Measurements from ENCODE around the gene CFAP45.

Gene CFAP45

GRCh38 chr1:159937054-159937750 lies 37.2 kb upstream of the CFAP45 start:
- no peak for DNase-seq

- peak in 30 of 58 donors; percentile 9 to 40 (median 21) for DNase-seq
Observed at GRCh38 chr1:159936273-159936904, 36.4 kb upstream of the CFAP45 start.

GRCh38 chr1:159935719-159936272 lies 35.8 kb upstream of the CFAP45 start:
- DNase-seq = no peak

- no peak for DNase-seq
Observed at GRCh38 chr1:159935305-159935704, 35.3 kb upstream of the CFAP45 start.

DNA sequence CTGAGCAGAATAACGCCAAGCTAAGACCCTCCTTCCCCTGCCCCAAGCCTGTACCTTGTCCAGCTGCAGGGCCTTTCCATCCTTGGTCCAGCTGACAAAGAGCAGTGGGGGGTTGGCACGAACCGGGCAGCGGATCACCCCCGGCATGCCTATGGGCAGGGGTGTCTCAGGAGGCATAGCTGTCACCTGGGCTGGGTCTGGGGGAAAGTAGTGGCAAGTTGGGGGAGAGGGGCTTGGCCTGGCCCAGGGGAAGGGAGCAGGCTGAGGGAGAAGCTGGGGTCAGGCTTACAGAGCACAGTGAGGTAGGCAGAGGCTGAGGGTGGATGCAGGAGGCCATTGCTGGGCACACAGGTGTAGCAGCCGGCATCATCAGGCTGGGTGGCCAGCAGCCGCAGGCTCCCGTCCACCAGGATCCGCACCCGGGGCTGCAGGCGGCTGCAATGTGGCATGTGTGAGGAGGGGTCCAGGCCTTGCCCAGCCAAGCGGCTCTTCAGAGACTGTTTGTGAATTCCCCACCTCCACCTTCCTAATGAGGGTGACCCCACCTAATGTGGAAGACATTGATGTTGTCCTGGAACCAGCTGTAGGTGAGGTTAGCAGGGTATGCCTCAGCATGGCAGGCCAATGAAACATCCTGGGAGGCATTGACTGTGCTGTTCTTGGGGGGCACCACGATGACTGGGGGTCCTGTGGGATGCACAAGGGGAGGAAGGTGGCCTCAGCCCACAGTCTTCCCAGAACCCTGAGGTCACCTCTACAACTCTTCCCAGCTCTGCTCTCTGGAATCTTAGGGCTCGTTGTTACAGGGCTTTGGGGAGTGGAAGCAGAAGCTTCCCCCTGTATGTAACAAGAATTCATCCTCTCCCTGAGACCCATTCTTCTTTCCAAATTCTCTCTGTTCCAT lies 34.4 kb upstream of the CFAP45 start:
- no peak for DNase-seq

DNA sequence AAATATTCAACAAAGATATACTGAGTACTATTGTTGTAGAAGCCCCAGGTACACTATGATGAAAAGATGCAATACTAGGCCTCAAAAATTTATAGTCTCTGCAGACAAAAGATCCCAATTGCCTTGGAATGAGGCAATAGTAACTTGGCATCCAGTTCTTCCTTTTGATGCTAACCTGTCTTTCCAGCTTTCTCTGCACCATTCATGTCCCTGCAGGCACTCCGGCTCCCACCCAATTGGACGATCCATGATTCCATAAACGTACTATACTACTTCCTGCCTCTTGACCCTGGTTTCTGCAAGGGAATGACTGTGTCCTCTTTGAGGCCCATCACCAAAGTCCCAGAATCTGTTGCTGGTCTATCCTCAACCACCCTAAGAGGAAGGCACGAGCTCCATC lies 33.4 kb upstream of the CFAP45 start:
- DNase-seq = no peak

- no peak for DNase-seq
Observed at GRCh38 chr1:159932296-159933285, 32.6 kb upstream of the CFAP45 start.

DNA sequence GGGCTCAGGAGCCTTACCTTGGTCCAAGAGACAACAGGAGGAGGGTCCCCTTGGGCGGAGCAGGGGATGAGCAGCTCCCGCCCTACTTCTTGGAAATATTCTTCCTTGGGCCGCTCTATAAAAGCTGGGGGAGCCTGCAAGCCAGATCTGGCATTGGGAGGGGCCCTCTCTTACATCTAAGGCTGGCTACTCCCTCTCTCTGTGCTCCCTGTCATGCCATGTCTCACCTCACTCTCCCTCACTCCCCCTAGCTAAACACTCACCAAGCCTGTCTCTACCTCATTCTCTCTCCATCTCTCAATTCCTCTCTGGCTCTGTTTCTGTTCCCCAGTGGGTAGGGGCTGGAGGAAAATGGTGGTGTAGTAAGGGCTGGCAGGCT lies 31.8 kb upstream of the CFAP45 start:
- no peak for DNase-seq

GRCh38 chr1:159931101-159931794 lies 31.3 kb upstream of the CFAP45 start:
- no peak for DNase-seq

GRCh38 chr1:159930634-159931033 lies 30.7 kb upstream of the CFAP45 start:
- no peak for DNase-seq

- no peak for DNase-seq
Observed at GRCh38 chr1:159930216-159930615, 30.3 kb upstream of the CFAP45 start.

DNA sequence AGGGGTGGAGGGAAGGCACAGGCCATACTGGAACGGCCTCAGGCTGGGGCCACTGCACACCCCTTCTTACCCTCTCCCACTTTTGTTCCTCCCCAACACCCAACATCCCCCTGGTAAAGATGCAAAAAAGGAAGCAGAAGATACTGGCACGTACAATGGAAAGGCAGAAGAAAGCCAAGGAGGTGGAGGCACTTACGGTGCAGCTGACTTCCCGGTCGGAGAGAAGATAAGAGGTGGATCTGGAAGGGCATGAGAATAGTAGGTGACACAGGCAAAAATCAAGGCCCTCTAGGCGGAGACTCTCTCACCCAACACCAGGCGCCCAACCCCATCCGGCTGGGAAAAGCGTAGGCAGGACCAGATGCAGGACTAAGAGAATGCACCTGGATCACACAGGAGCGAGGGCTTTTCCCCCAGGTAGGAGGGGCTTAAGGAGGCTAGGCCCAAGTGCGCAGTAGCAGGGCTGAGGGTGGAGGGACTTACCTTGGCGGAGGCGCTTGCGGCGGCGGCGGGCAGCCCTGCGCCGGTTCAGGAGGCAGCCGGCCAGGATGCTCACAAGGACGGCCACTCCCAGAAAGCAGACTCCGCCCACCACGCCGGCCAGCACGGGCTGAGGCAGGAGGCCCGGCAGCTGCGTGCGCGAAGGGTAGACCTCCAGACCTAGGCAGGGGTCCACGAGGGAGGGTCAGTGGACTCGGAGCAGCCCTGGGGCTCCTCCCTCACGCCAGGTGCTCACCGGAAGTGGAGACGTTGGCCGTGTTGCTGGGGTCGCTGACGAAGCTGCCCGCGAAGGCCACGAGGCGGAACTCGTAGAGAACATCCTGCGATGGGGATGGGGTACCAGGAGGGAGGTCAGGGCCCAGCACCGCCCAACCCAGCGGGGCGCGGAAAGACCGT lies 29.4 kb upstream of the CFAP45 start:
- no peak for DNase-seq

DNA sequence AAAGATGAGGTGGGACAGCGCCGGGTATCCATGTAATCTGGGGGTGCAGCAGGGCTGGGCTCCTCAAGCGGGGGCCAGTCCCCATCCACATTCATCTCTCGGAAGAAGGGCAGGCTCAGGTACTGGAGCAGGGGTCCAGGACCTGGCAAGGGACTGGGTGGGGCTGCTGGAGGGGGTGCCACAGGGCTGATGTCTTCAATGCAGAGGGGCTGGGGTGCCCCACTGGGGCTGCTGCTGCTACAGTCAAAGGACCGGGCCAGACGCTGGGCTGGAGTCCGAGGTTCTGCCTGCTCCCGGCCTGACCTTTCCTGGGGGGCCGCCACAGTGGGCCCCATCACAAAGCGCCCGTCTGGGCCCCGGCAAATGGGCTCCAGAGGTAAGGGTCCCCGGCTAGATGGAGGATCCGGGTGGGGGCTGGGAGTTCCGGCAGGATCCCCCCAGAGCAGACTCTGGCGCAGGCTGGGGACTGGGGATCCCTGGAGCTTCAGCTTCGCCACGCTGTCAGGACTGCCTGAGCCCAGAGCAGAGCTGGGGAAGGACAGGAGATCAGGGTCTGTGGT lies 28.6 kb upstream of the CFAP45 start:
- DNase-seq = no peak

DNA sequence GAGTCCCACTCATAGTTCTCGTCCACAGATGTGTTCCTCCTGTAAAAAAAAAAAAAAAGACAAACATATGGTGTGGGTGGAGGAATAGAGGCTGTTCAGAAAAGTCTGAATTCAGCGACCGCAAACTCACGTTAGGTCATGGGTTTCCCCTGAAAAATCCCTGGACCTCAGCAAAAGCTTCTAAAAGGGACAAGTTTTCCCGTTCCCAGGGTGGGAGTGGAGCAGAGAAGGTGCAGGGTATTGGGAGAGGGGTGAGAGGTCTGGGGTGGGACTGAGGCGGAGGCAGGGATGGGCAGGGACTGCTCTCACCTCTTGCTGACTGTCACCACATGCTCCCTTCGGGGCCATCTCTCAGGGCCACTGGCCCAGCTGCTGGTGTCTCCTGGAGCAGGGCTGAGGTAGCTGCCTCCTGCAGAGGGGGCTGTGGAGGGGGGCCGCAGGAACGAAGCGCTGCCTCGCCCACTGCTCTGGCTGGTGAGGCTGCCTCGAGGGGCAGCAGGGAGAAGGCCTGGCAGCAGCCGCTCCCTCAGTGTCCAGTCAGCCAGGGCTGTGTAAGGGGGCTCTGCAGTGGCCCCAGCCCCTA lies 28.0 kb upstream of the CFAP45 start:
- no peak for DNase-seq

DNA sequence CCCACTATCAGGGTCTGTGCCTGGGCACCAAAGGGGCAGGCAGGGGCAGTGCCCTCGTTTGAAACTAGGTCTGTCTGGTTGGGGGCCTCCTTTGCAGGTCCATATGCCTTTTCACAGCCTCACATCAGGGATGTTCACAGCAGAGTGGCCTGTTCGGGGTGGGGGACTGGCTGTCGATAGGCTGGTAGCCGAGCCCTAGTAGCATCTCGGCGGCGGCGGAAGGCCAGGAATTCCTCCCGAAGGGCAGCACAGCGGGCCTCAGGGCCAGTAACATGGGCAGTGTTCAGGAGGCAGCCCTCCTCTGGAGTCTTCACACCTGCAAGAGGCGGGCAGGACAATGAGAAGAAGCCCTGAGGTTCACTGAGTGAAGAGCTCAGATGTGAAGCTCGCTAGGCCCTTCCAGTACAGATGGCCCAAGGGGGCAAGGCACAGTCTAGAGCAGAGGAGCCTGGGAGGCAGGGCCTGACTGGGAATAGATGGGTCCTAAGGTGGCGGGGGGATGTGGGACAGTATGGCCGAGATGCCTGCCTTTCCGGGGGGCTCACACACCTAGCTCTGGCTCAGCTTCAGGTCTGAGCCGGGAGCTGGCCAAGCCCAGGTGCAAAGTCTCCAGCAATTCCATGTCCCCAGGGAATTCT lies 27.4 kb upstream of the CFAP45 start:
- DNase-seq = no peak

DNA sequence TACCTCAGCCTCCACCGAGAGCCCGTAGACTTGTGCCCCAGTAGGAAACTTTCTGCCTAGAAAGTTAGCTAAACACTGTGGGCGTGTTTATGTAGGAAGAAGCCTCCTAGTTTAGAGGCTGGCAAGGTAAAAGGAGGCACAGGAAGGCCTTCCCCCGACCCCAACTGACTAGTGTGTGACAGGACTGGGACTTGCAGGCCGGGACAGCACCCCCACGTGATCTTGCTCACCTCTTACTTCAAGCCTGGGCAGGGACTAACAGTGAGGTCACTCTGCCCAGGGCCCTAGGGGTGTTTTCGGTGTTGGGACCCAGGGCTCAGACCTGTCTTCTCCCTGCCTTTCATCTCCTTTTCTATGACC lies 25.7 kb upstream of the CFAP45 start:
- no peak for DNase-seq

Measured in anterior cingulate cortex (tissue), 58 donors.